Natural killer cell (primary cell): ENCODE data around the gene CRYBB3. TPM values are rescaled to one million over a fixed set of nuclear protein-coding genes. Genes with fewer than 3 reads are reported as not detected.
"Not testable (repeated sequence)": the region's sequence is repeated elsewhere in the genome, so short reads cannot be mapped to it uniquely, and the experiment has no call there.

ENCODE experiments used
- ATAC-seq, 3 donors: fragments of 150-1000 bp in 2 of 3; fragments of 200-7000 bp in 1 of 3; cut with Tn5 transposase; 1 replicate in 1 of 3; 2 replicates in 2 of 3; pipeline ENCODE4 v1.10.0; 2021; ENCODE audit warnings: mild to moderate bottlenecking in 2 of 3, moderate library complexity in 2 of 3
- DNase-seq, 2 donors: peaks; one replicate each; pipeline versions ENCODE4 v3.0.0 to v3.0.0-alpha.2; 2013 to 2021; ENCODE audit warnings: mixed read lengths in 1 of 2
- H3K27ac ChIP-seq: one replicate; pipeline ENCODE4 v1.5.1; 2013; ENCODE audit warnings: mild to moderate bottlenecking, low read length
- H3K27me3 ChIP-seq: one replicate; pipeline ENCODE4 v1.6.1; 2013; ENCODE audit warnings: low read length; ENCODE audit not compliant: control insufficient read depth, insufficient read depth
- H3K36me3 ChIP-seq: one replicate; pipeline ENCODE4 v1.6.1; 2013; ENCODE audit warnings: low read length; ENCODE audit not compliant: control insufficient read depth, insufficient read depth
- H3K4me1 ChIP-seq: one replicate; pipeline ENCODE4 v1.6.1; 2013; ENCODE audit warnings: low read length; ENCODE audit not compliant: control insufficient read depth, insufficient read depth
- H3K4me3 ChIP-seq: one replicate; pipeline ENCODE4 v1.5.1; 2013; ENCODE audit warnings: low read length
- H3K9me3 ChIP-seq: one replicate; pipeline ENCODE4 v1.6.1; 2013; ENCODE audit warnings: low read length; ENCODE audit not compliant: control insufficient read depth, insufficient read depth
- H3K27ac Mint-ChIP-seq, 2 donors: one replicate each; pipeline ENCODE4 v1.8.0; 2022; ENCODE audit warnings: mild to moderate bottlenecking in 2 of 2, mixed read lengths in 2 of 2, moderate library complexity in 1 of 2
- H3K27me3 Mint-ChIP-seq, 2 donors: one replicate each; pipeline ENCODE4 v1.8.0; 2022; ENCODE audit warnings: low read depth in 2 of 2, mixed read lengths in 2 of 2
- H3K36me3 Mint-ChIP-seq: one replicate; pipeline ENCODE4 v1.8.0; 2022; ENCODE audit warnings: mixed read lengths
- H3K4me1 Mint-ChIP-seq, 2 donors: one replicate each; pipeline ENCODE4 v1.8.0; 2022; ENCODE audit warnings: mixed read lengths in 2 of 2
- H3K4me3 Mint-ChIP-seq: one replicate; pipeline ENCODE4 v1.8.0; 2022; ENCODE audit warnings: mild to moderate bottlenecking, moderate library complexity, mixed read lengths
- H3K9me3 Mint-ChIP-seq, 2 donors: one replicate each; pipeline ENCODE4 v1.8.0; 2022; ENCODE audit warnings: mixed read lengths in 2 of 2
- CTCF ChIP-seq: fragments of 200-600 bp; IDR thresholded peaks from one replicate; pipeline ENCODE4 v1.8.0; 2022; ENCODE audit warnings: antibody characterized with exemption
- WGBS: methylation state at CpG from one replicate; pipeline ENCODE4 v1.1.7; 2013; ENCODE audit warnings: missing lambda C conversion rate; ENCODE audit not compliant: insufficient coverage; 5-methylcytosine and 5-hydroxymethylcytosine counted together
- intact Hi-C: fragments of 100-400 bp; cut with micrococcal nuclease; formaldehyde crosslinking; loops from one replicate; pipeline ENCODE4 v1.14.2; 2022
- total RNA-seq, 4 donors: library from RNA; stranded (reverse); fragments of 120-200 nt in 1 of 4; gene quantifications; one replicate each; pipeline versions ENCODE4 v1.2.3 to v1.2.4, GENCODE V29; 2013 to 2022

The CRYBB3 gene
- total RNA-seq, 3 donors from 2014 or later (not counting 1 experiment from before 2014, with no cell fraction given), result 0.68 TPM; not detected in 2

- intact Hi-C loops, result loop anchor here (1.0 kb wide), 1 partner anchor 120 kb away; no protein-coding TSS in a partner anchor
- ATAC-seq, result no peak
- H3K27ac Mint-ChIP-seq, result no peak overlapping the region
Observed at GRCh38 chr22:25201557-25202273, 2.1 kb downstream of the CRYBB3 start.

GRCh38 chr22:25202290-25202921 lies 2.7 kb downstream of the CRYBB3 start:
- 54% methylated on average over 15 of the region's 15 CpGs for WGBS
- Mint-ChIP-seq H3K27ac (no peak overlapping the region), H3K4me3 (no peak overlapping the region), H3K27me3 (no peaks in the 10 kb centered on the region), H3K4me1 (peaks cover 0 to 5% of the 10 kb centered on the region in 2 donors), H3K36me3 (no peaks in the 10 kb centered on the region), H3K9me3 (no peaks in the 10 kb centered on the region)
- no peak overlapping the region for H3K27ac ChIP-seq
- peak; percentile 86 for TF ChIP-seq CTCF
- DNase-seq, result peak; percentile 40 to 71
- intact Hi-C loops, result loop anchor here (1.0 kb wide), 1 partner anchor 121 kb away; no protein-coding TSS in a partner anchor
- no peaks in the 10 kb centered on the region for H3K4me1 ChIP-seq
- H3K27me3 ChIP-seq, result no peaks in the 10 kb centered on the region
- no peak overlapping the region for H3K4me3 ChIP-seq
- peak; percentile 62 to 84 (median 68) for ATAC-seq
- no peaks in the 10 kb centered on the region for H3K9me3 ChIP-seq
- no peaks in the 10 kb centered on the region for H3K36me3 ChIP-seq

More at GRCh38 chr22:25201557-25202273, 2.1 kb downstream of the CRYBB3 start:
- H3K27me3 ChIP-seq, result no peaks in the 10 kb centered on the region
- no peaks in the 10 kb centered on the region for H3K9me3 ChIP-seq
- 57% methylated on average over 9 of the region's 10 CpGs for WGBS
- Mint-ChIP-seq H3K9me3 (no peaks in the 10 kb centered on the region), H3K4me3 (no peak overlapping the region), H3K4me1 (peaks cover 0 to 5% of the 10 kb centered on the region in 2 donors), H3K36me3 (no peaks in the 10 kb centered on the region), H3K27me3 (no peaks in the 10 kb centered on the region)
- H3K4me3 ChIP-seq, result no peak overlapping the region
- DNase-seq, result no peak
- H3K4me1 ChIP-seq, result no peaks in the 10 kb centered on the region
- no peak for TF ChIP-seq CTCF
- H3K36me3 ChIP-seq, result no peaks in the 10 kb centered on the region
- no peak overlapping the region for H3K27ac ChIP-seq

- TF ChIP-seq CTCF, result no peak
- DNase-seq (no peak), ATAC-seq (no peak)
- no peaks in the 10 kb centered on the region for H3K27me3 ChIP-seq
- peaks cover 0 to 5% of the 10 kb centered on the region in 2 donors for H3K4me1 Mint-ChIP-seq
- H3K27ac Mint-ChIP-seq, result no peak overlapping the region
- no peaks in the 10 kb centered on the region for H3K4me1 ChIP-seq
- intact Hi-C loops, result no loop called here
- no peaks in the 10 kb centered on the region for H3K9me3 Mint-ChIP-seq
- WGBS, result 87% methylated on average over 2 of the region's 4 CpGs
- no peaks in the 10 kb centered on the region for H3K36me3 Mint-ChIP-seq
- peaks cover 0 to 3% of the 10 kb centered on the region in 2 donors for H3K27me3 Mint-ChIP-seq
- H3K36me3 ChIP-seq, result no peaks in the 10 kb centered on the region
- no peak overlapping the region for H3K4me3 ChIP-seq
- no peak overlapping the region for H3K27ac ChIP-seq
- H3K9me3 ChIP-seq, result no peaks in the 10 kb centered on the region
- H3K4me3 Mint-ChIP-seq, result no peak overlapping the region
Observed at GRCh38 chr22:25203082-25203481, 3.4 kb downstream of the CRYBB3 start.

- H3K4me3 ChIP-seq, ATAC-seq, H3K27me3 Mint-ChIP-seq, H3K4me1 ChIP-seq, H3K4me3 Mint-ChIP-seq, H3K27ac Mint-ChIP-seq, intact Hi-C loops, H3K27ac ChIP-seq, H3K36me3 ChIP-seq, H3K9me3 ChIP-seq, H3K27me3 ChIP-seq, DNase-seq, H3K9me3 Mint-ChIP-seq, H3K4me1 Mint-ChIP-seq, H3K36me3 Mint-ChIP-seq: not testable (repeated sequence)
- WGBS, result 81% methylated on average over 6 of the region's 7 CpGs
Observed at GRCh38 chr22:25204547-25204946, 4.9 kb downstream of the CRYBB3 start.
